Measurements from ENCODE around the gene WDR20. TPM values are rescaled to one million over a fixed set of nuclear protein-coding genes. Genes with fewer than 3 reads are reported as not detected.

Gene WDR20
- total and polyA plus RNA-seq, 2 donors (not counting 3 experiments of a cell fraction or from before 2014, with no cell fraction given), result 12.2 to 22.4 TPM

DNA sequence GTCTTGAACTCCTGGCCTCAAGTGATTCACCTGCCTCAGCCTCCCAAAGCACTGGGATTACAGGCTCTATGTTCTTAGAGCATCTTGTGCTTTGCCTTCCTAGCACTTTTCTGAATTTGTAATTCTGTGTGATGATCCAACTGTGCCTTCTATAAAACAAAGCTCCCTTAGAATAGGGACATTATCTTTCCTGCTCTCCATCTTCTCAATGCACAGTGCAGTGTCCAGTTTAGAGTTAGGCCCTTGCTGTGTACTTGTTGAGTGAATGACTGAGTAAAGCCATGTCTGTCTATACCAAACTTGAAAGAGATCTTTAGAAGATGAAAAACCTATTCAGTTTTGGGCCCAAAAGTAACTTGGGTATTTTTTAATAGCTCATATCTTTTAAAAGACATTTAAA, 5.2 kb downstream of the WDR20 start:
- Histone ChIP-seq H3K9me3 (replicated peaks; ENCODE audit: control insufficient read depth, insufficient read depth, low read length) (no peaks in the 10 kb centered on the region), H3K9ac (replicated peaks; ENCODE audit: extremely low read depth, insufficient read depth, low read length) (no peak overlapping the region), H4K20me1 (replicated peaks; ENCODE audit: control insufficient read depth, extremely low read depth, insufficient read depth, low read length) (peaks cover 2% of the 10 kb centered on the region), H3K9me1 (replicated peaks; ENCODE audit: control insufficient read depth, extremely low read depth, insufficient read depth, low read length) (no peaks in the 10 kb centered on the region), H2AFZ (ENCODE audit: low read depth, low read length) (no peak overlapping the region), H3K4me3 (replicated peaks in 1 of 3; ENCODE audit: insufficient read depth in 1 of 3, low read depth in 1 of 3, low read length in 3 of 3) (no peak overlapping the region), H3K79me2 (ENCODE audit: control insufficient read depth, insufficient read depth, low read length) (peaks cover 75% of the 10 kb centered on the region), H3K27me3 (ENCODE audit: control insufficient read depth in 2 of 2, insufficient read depth in 2 of 2, low read length in 2 of 2) (no peaks in the 10 kb centered on the region), H3K4me2 (ENCODE audit: insufficient read depth, low read length) (no peak overlapping the region), H3K27ac (ENCODE audit: insufficient read depth, low read depth, low read length) (no peak overlapping the region), H3K36me3 (ENCODE audit: control insufficient read depth in 2 of 2, extremely low read depth in 1 of 2, insufficient read depth in 2 of 2, low read length in 2 of 2) (no peaks in the 10 kb centered on the region), H3K4me1 (ENCODE audit: control insufficient read depth, extremely low read depth, insufficient read depth, low read length) (peaks cover 11% of the 10 kb centered on the region)
- DNase-seq (ENCODE audit: low read depth, low spot score) (no peak), FAIRE-seq (no peak)
- POLR2A ChIA-PET, result no interaction called here
- CTCF ChIA-PET, result interaction anchor here (1.2 to 1.9 kb wide), 2 partner anchors 10 to 18 kb away, joined by 3 to 6 read pairs; no protein-coding TSS in a partner anchor
- TF ChIP-seq MAX (IDR thresholded peaks at IDR 0.05; ENCODE audit: insufficient read depth, insufficient read length) (no peak), EZH2 (IDR thresholded peaks at IDR 0.05; ENCODE audit: borderline replicate concordance, low read depth, low read length, severe bottlenecking) (no peak), POLR2A (IDR thresholded peaks at IDR 0.05; ENCODE audit: low read depth, low read length) (no peak), MYC (IDR thresholded peaks at IDR 0.05; ENCODE audit: low read depth, low read length) (no peak), CTCF (IDR thresholded peaks at IDR 0.05; ENCODE audit: extremely low read depth in 1 of 2, insufficient read depth in 1 of 2, low read depth in 1 of 2, low read length in 2 of 2) (no peak), POLR2AphosphoS5 (IDR thresholded peaks at IDR 0.05; ENCODE audit: insufficient read depth, low read depth, low read length) (no peak), GATA2 (IDR thresholded peaks at IDR 0.05; ENCODE audit: insufficient read depth, insufficient read length, low read depth, low read length) (no peak), JUN (IDR thresholded peaks at IDR 0.05; ENCODE audit: borderline replicate concordance, insufficient read depth, insufficient read length, low read depth) (no peak)
- dilution Hi-C loops (cut with MboI; ENCODE audit: extremely low pct_ligation_motif_present, low sequenced_read_pairs), result no loop called here
- intact Hi-C loops (cut with micrococcal nuclease), result no loop called here
- no TSS peak for BruUV-seq (replicated peaks)
